Progenitor cell of endocrine pancreas (in vitro differentiated cells): ENCODE data around the gene ACOT8. TPM values are rescaled to one million over a fixed set of nuclear protein-coding genes. Genes with fewer than 3 reads are reported as not detected.

ENCODE experiments used
- DNase-seq: peaks from one replicate; pipeline ENCODE4 v3.0.0; 2021; ENCODE audit warnings: low spot score; ENCODE audit not compliant: unreplicated experiment
- H3K27ac Mint-ChIP-seq: 2 replicates; pipeline ENCODE4 v1.8.0; 2021; ENCODE audit warnings: mild to moderate bottlenecking, moderate library complexity, mixed read lengths
- H3K27me3 Mint-ChIP-seq: 2 replicates; pipeline ENCODE4 v1.8.0; 2021; ENCODE audit warnings: mixed read lengths
- H3K36me3 Mint-ChIP-seq: 2 replicates; pipeline ENCODE4 v1.8.0; 2022; ENCODE audit warnings: mixed read lengths; ENCODE audit not compliant: insufficient read depth
- H3K4me1 Mint-ChIP-seq: 2 replicates; pipeline ENCODE4 v1.8.0; 2021; ENCODE audit warnings: low read depth, mixed read lengths
- H3K4me3 Mint-ChIP-seq: 2 replicates; pipeline ENCODE4 v1.8.0; 2021; ENCODE audit warnings: low read depth, mild to moderate bottlenecking, moderate library complexity, mixed read lengths
- H3K9me3 Mint-ChIP-seq: 2 replicates; pipeline ENCODE4 v1.8.0; 2021; ENCODE audit warnings: low read depth, mixed read lengths
- total RNA-seq: library from RNA; stranded (reverse); gene quantifications from 2 replicates; pipeline ENCODE4 v1.2.1, GENCODE V29; 2021
- TF ChIP-seq, protein P1 (sequence below): fragments of 200-600 bp; sonication (generic); IDR thresholded peaks from one replicate; pipeline ENCODE4 v1.5.0; 2021; ENCODE audit warnings: antibody characterized with exemption, mild to moderate bottlenecking; ENCODE audit not compliant: unreplicated experiment

Gene ACOT8
- total RNA-seq, 1 donor from 2014 or later: 23.0 TPM

DNA sequence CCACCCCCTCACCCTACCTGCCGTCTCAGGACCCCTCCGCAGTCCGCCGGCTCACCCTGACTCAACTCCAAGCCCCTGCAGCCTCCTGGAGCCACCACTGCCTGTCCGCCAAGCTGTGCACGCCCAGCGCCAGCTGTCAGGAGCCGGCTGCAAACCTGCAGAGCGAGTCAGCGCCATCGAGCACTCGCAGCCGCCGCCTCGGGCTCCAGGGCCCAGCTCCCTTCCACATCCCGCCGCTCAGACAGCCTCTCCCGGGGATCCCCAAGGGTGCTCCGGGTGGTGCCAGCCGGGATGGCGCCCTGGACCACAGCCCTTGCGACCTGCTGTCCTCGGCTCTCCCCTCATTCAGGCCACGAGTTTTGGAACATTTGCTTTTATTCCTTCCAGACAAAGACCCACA, 34.3 kb downstream of the ACOT8 start:
- TF ChIP-seq, protein P1, sequence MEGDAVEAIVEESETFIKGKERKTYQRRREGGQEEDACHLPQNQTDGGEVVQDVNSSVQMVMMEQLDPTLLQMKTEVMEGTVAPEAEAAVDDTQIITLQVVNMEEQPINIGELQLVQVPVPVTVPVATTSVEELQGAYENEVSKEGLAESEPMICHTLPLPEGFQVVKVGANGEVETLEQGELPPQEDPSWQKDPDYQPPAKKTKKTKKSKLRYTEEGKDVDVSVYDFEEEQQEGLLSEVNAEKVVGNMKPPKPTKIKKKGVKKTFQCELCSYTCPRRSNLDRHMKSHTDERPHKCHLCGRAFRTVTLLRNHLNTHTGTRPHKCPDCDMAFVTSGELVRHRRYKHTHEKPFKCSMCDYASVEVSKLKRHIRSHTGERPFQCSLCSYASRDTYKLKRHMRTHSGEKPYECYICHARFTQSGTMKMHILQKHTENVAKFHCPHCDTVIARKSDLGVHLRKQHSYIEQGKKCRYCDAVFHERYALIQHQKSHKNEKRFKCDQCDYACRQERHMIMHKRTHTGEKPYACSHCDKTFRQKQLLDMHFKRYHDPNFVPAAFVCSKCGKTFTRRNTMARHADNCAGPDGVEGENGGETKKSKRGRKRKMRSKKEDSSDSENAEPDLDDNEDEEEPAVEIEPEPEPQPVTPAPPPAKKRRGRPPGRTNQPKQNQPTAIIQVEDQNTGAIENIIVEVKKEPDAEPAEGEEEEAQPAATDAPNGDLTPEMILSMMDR: no peak
- H3K27me3 Mint-ChIP-seq: peaks cover 31% of the 10 kb centered on the region
- no peaks in the 10 kb centered on the region for H3K4me1 Mint-ChIP-seq
- H3K9me3 Mint-ChIP-seq: no peaks in the 10 kb centered on the region
- no peak overlapping the region for H3K4me3 Mint-ChIP-seq
- H3K36me3 Mint-ChIP-seq: no peaks in the 10 kb centered on the region
- no peak overlapping the region for H3K27ac Mint-ChIP-seq
- no peak for DNase-seq

DNA sequence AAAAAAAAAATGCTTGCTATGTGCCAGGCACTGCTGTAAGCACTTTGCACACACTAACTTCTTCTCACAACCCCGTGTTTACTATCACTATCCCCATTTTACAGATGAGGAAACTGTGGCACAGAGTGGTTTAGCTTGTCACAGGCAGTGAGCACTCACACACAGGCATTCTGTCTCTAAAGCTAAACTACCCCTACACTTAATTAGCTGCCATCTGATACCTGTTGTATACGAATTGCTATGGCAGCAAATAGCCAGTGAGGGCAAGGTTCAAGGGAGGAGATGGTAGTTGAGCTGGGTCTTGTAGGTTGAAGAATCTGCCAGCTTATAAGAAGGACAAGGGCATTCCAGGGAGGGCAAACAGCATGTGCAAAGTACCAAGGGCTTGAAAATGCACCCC, 35.2 kb downstream of the ACOT8 start:
- Mint-ChIP-seq H3K4me3 (no peak overlapping the region), H3K9me3 (no peaks in the 10 kb centered on the region), H3K4me1 (no peaks in the 10 kb centered on the region), H3K36me3 (no peaks in the 10 kb centered on the region), H3K27me3 (peaks cover 31% of the 10 kb centered on the region), H3K27ac (no peak overlapping the region)
- DNase-seq: no peak
- TF ChIP-seq, protein P1: no peak

DNA sequence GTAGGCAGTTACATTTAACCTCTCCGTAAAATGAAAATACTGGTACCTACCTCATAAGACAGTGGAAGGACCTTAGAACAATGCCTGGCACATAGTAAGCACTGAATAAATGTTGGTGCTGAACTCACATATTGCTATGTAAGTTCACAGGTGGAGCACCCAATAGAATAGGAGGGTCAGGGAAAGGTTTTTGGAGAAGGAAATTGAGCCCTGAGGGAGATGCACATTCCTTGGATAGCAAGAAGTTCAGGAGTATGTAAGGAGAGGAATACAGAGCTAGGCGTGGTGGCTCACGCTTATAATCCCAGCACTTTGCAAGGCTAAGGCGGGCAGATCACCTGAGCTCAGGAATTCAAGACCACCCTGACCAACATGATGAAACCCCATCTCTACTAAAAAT, 37.7 kb downstream of the ACOT8 start:
- Mint-ChIP-seq H3K4me3 (no peak overlapping the region), H3K36me3 (peaks cover 2% of the 10 kb centered on the region)
- TF ChIP-seq, protein P1: no peak

DNA sequence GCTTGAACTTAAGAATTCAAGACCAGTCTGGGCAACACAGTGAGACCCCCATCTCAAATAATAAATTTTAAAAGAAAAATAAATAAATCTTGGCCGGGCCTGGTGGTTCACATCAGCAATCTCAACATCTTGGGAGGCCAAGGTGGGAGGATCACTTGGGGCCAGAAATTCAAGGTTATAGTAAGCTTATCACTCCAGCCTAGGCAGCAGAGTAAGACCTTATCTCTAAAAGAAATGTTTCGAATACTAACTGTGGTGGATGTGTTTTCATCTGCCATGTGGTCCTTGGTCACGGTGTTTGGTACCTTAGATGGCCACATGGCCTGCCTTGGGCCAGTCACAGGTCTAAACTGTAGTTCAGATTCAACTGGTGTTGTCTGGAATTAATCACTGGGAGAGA, 39.0 kb downstream of the ACOT8 start:
- peaks cover 8% of the 10 kb centered on the region for H3K4me1 Mint-ChIP-seq
- no peak overlapping the region for H3K27ac Mint-ChIP-seq
- TF ChIP-seq, protein P1: no peak
- H3K9me3 Mint-ChIP-seq: no peaks in the 10 kb centered on the region
- peaks cover 2% of the 10 kb centered on the region for H3K36me3 Mint-ChIP-seq
- no peak overlapping the region for H3K4me3 Mint-ChIP-seq
- H3K27me3 Mint-ChIP-seq: peaks cover 15% of the 10 kb centered on the region
- DNase-seq: no peak

More for the DNA sequence above, 37.7 kb downstream of the ACOT8 start:
- H3K27ac Mint-ChIP-seq: no peak overlapping the region
- H3K27me3 Mint-ChIP-seq: peaks cover 27% of the 10 kb centered on the region
- no peaks in the 10 kb centered on the region for H3K9me3 Mint-ChIP-seq
- DNase-seq: no peak
- H3K4me1 Mint-ChIP-seq: peaks cover 2% of the 10 kb centered on the region

DNA sequence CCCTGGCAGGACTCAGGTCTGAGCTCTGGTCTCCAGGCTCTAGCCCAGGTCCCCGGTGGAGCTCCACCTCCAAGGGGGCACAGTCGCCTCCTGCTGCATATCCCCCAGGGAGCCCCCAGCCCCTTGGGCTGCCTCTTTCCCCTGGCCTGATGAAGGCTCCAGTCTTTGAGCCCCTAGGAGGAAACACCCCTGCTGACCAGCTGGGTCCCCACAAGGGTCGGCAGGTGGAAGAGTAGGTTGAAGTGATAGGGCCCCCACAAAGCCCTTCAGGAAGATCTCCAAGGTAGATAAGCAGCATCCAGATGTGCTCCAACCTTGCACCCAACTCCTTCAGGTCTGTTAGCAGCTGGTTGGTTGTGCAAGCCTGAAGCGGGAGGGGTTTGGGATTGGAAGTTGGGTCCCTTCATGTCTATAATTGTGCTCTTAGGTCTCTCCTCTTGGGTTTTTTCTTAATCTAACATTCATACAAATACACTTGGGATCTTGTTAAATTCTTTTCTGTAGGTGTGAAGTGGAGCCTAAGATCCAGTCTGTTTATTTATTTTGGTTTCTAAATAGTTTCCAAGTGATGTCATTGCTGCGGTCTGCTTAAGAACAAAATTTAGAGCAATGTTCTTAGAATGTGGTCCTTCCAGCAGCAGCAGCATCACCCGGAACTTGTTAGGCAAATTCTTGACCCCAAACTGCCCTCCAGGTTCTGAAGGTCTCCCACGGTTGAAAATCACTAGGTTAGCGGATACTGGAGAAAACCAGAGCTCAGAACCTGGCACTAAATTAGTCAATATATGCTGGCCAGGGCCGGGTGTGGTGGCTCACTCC, 39.6 kb downstream of the ACOT8 start:
- no peaks in the 10 kb centered on the region for H3K9me3 Mint-ChIP-seq
- no peak overlapping the region for H3K4me3 Mint-ChIP-seq
- peaks cover 14% of the 10 kb centered on the region for H3K4me1 Mint-ChIP-seq
- H3K36me3 Mint-ChIP-seq: peaks cover 2% of the 10 kb centered on the region
- H3K27me3 Mint-ChIP-seq: peaks cover 11% of the 10 kb centered on the region
- DNase-seq: no peak
- no peak overlapping the region for H3K27ac Mint-ChIP-seq
- TF ChIP-seq, protein P1: no peak
